Sigmoid colon (tissue), 7 donors: ENCODE data around the gene POLK. TPM values are rescaled to one million over a fixed set of nuclear protein-coding genes. Genes with fewer than 3 reads are reported as not detected.

Experiments
- DNase-seq: peaks from one replicate; pipeline ENCODE4 v3.0.0-alpha.2; 2019
- H3K27ac ChIP-seq, 4 donors: fragments of 200-600 bp; sonication (generic); one replicate each; pipeline ENCODE4 v1.5.1; 2016 to 2019; ENCODE audit warnings: mild to moderate bottlenecking in 1 of 4
- H3K27me3 ChIP-seq, 3 donors: fragments of 200-600 bp; sonication (generic); one replicate each; pipeline ENCODE4 v1.5.1; 2019; ENCODE audit warnings: mild to moderate bottlenecking in 1 of 3
- H3K36me3 ChIP-seq, 4 donors: fragments of 200-600 bp; sonication (generic); one replicate each; pipeline ENCODE4 v1.5.1; 2016 to 2019
- H3K4me1 ChIP-seq, 4 donors: fragments of 200-600 bp; sonication (generic); one replicate each; pipeline ENCODE4 v1.5.1; 2017 to 2019
- H3K4me3 ChIP-seq, 4 donors: fragments of 200-600 bp; sonication (generic); one replicate each; pipeline ENCODE4 v1.5.1; 2017 to 2019; ENCODE audit warnings: mild to moderate bottlenecking in 2 of 4, moderate library complexity in 1 of 4
- H3K9me3 ChIP-seq, 4 donors: fragments of 200-600 bp in 3 of 4; sonication (generic) in 3 of 4; one replicate each; pipeline versions ENCODE4 v1.5.1 to v1.6.1; 2013 to 2019
- EP300 ChIP-seq, 4 donors: sonication (generic); formaldehyde crosslinking; IDR thresholded peaks; one replicate each; pipeline ENCODE4 v1.6.1; 2017; ENCODE audit warnings: antibody characterized with exemption in 4 of 4
- POLR2A ChIP-seq, 2 donors: fragments of 450-650 bp; IDR thresholded peaks; one replicate each; pipeline ENCODE4 v1.6.1; 2016; ENCODE audit warnings: antibody characterized with exemption in 2 of 2, mild to moderate bottlenecking in 2 of 2, moderate library complexity in 2 of 2
- POLR2AphosphoS5 ChIP-seq, 4 donors: sonication (generic); formaldehyde crosslinking; IDR thresholded peaks; one replicate each; pipeline ENCODE4 v1.6.1; 2017; ENCODE audit warnings: antibody characterized with exemption in 4 of 4
- WGBS, 2 donors: extraction: QIAGEN DNeasy Blood & Tissue Kit; methylation state at CpG; one replicate each; pipeline ENCODE4 v1.1.7; 2013; 5-methylcytosine and 5-hydroxymethylcytosine counted together
- intact Hi-C: fragments of 100-400 bp; cut with DNase I; formaldehyde crosslinking; loops from one replicate; pipeline ENCODE4 v1.15.1; 2023
- polyA plus RNA-seq, 3 donors: library from polyadenylated mRNA; stranded (reverse); fragments of 200-250 nt; gene quantifications; one replicate each; pipeline ENCODE4 v1.2.3, GENCODE V29; 2013
- total RNA-seq, 4 donors: library from RNA; depleted of rRNA; stranded (reverse); fragments of >200 nt; gene quantifications; one replicate each; pipeline ENCODE4 v1.1.0, GENCODE V29; 2016
- TF ChIP-seq, protein P1 (sequence below), 4 experiments: fragments of 450-650 bp in 3 of 4; fragments of 200-600 bp in 1 of 4; IDR thresholded peaks; one replicate each; pipeline ENCODE4 v1.5.1; 2016 to 2019; ENCODE audit warnings: antibody characterized with exemption in 4 of 4, mild to moderate bottlenecking in 3 of 4, moderate library complexity in 2 of 4
- donor health status: healthy with polysubstance abuse.
- donor health status: Bipolar disorder and iron deficiency.
- donor health status: healthy.

The POLK gene
- total and polyA plus RNA-seq, 7 donors, result 3.9 to 48.5 (median 35.2) TPM

DNA sequence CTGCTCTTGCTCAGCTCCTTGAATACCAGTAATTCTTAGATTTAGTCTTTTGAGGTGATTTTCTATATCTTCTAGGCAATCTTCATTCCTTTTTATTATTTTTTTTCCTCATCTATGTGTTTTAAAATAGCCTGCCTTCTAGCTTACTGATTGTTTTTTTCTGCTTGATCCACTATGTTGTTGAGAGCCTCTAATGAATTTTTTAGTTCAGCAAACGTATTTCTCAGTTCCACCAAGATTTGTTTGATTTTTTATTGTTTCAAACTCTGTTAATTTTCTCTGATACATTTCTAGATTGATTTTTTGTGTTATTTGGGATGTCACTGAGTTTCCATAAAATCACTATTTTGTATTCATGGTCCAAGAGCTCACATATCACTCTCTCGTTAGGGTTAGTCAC lies 9.5 kb downstream of the POLK start:
- peaks cover 0 to 3% (median 2%) of the 10 kb centered on the region in 4 donors for H3K9me3 ChIP-seq
- peaks cover 0 to 20% (median 4%) of the 10 kb centered on the region in 4 donors for H3K4me1 ChIP-seq
- 95 to 99% methylated on average over 2 of the region's 2 CpGs for WGBS, 2 donors
- DNase-seq, result no peak
- no peak overlapping the region for H3K4me3 ChIP-seq
- no peak overlapping the region for H3K27ac ChIP-seq
- H3K27me3 ChIP-seq, result no peaks in the 10 kb centered on the region
- no peaks in the 10 kb centered on the region for H3K36me3 ChIP-seq
- TF ChIP-seq, protein P1, sequence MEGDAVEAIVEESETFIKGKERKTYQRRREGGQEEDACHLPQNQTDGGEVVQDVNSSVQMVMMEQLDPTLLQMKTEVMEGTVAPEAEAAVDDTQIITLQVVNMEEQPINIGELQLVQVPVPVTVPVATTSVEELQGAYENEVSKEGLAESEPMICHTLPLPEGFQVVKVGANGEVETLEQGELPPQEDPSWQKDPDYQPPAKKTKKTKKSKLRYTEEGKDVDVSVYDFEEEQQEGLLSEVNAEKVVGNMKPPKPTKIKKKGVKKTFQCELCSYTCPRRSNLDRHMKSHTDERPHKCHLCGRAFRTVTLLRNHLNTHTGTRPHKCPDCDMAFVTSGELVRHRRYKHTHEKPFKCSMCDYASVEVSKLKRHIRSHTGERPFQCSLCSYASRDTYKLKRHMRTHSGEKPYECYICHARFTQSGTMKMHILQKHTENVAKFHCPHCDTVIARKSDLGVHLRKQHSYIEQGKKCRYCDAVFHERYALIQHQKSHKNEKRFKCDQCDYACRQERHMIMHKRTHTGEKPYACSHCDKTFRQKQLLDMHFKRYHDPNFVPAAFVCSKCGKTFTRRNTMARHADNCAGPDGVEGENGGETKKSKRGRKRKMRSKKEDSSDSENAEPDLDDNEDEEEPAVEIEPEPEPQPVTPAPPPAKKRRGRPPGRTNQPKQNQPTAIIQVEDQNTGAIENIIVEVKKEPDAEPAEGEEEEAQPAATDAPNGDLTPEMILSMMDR (IDR thresholded peaks at IDR 0.05), result no peak
- no peak for TF ChIP-seq EP300 (IDR thresholded peaks at IDR 0.05)
- TF ChIP-seq POLR2AphosphoS5 (IDR thresholded peaks at IDR 0.05), result no peak
- TF ChIP-seq POLR2A (IDR thresholded peaks at IDR 0.05), result no peak
- intact Hi-C loops, result no loop called here

DNA sequence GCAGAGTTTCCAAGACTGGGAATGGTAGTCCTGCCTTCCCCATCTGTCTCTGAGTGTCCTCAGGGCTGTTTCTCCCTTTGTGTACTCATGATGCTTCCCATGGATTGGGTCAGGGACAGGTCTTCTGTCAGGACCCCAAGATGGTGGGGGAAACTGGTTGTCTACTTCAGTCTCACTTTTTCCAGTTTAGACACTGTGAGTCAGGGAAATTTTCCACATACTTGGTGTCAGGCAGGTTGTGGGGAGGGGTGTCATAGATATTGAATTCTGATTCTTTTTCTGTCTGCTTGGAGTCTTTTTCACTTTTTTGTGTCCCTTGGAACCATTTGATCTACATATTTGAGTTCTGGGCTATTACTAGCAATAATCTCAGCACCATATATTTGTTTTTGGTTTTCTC lies 10.3 kb downstream of the POLK start:
- DNase-seq, result no peak

DNA sequence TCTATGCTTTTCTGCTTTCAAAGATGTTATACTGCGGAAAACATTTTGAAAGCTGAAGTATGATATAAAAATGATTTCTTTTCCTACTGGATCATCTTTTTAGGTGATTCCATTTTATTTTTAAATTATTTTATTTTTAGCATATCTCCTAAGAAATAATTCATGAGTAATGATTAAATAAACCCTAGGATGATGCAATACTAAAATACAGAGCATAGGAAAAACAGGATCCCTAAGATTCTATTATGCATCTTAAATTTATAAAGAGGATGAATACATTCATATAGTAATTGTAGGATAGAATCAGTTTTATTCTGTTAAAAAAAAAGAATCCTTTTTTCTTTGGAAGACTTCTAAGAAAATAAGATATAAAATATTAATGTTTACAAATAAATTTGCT lies 10.9 kb downstream of the POLK start:
- peaks cover 0 to 3% (median 2%) of the 10 kb centered on the region in 4 donors for H3K9me3 ChIP-seq
- TF ChIP-seq POLR2AphosphoS5 (IDR thresholded peaks at IDR 0.05), result no peak
- no peak for TF ChIP-seq POLR2A (IDR thresholded peaks at IDR 0.05)
- TF ChIP-seq, protein P1 (IDR thresholded peaks at IDR 0.05), result no peak
- TF ChIP-seq EP300 (IDR thresholded peaks at IDR 0.05), result no peak
- H3K4me3 ChIP-seq, result no peak overlapping the region
- peaks cover 0 to 20% (median 4%) of the 10 kb centered on the region in 4 donors for H3K4me1 ChIP-seq
- H3K36me3 ChIP-seq, result no peaks in the 10 kb centered on the region
- no peaks in the 10 kb centered on the region for H3K27me3 ChIP-seq
- intact Hi-C loops, result no loop called here
- DNase-seq, result no peak
- no peak overlapping the region for H3K27ac ChIP-seq
- 99 to 100% methylated on average over 1 of the region's 1 CpG for WGBS, 2 donors

More for the DNA sequence above, 10.3 kb downstream of the POLK start:
- Histone ChIP-seq H3K27ac (no peak overlapping the region), H3K36me3 (no peaks in the 10 kb centered on the region), H3K4me3 (no peak overlapping the region), H3K4me1 (peaks cover 0 to 20% (median 4%) of the 10 kb centered on the region in 4 donors), H3K27me3 (no peaks in the 10 kb centered on the region), H3K9me3 (peaks cover 0 to 3% (median 2%) of the 10 kb centered on the region in 4 donors)
- TF ChIP-seq POLR2A (IDR thresholded peaks at IDR 0.05) (no peak), POLR2AphosphoS5 (IDR thresholded peaks at IDR 0.05) (no peak)
- intact Hi-C loops, result no loop called here

DNA sequence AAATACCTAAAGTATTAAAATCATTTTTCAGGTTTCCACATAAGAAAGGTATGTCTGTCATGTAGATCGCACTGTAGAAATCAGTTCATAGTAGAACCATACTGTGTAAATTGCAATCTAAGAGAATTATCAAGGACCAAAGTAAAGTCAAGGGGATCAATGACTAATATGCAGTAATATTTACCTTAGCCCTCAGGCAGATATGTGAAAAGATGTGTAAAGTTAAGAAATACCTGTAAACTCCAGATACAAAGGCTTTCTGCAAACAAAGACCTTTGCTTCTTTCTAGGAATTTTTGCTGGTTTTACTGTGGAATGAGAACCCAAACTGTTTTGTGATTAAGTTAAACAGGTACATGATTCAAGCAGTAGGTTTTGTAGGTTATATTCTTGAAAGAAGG lies 11.6 kb downstream of the POLK start:
- no peaks in the 10 kb centered on the region for H3K27me3 ChIP-seq
- H3K27ac ChIP-seq, result no peak overlapping the region
- WGBS, 2 donors, result 97 to 100% methylated on average over 1 of the region's 1 CpG
- no peaks in the 10 kb centered on the region for H3K36me3 ChIP-seq
- no peak for DNase-seq
- peaks cover 0 to 3% (median 2%) of the 10 kb centered on the region in 4 donors for H3K9me3 ChIP-seq
- H3K4me3 ChIP-seq, result no peak overlapping the region
- peaks cover 0 to 20% (median 4%) of the 10 kb centered on the region in 4 donors for H3K4me1 ChIP-seq
- intact Hi-C loops, result no loop called here
- TF ChIP-seq, protein P1 (IDR thresholded peaks at IDR 0.05), result no peak
- TF ChIP-seq EP300 (IDR thresholded peaks at IDR 0.05), result no peak
- TF ChIP-seq POLR2AphosphoS5 (IDR thresholded peaks at IDR 0.05), result no peak
- TF ChIP-seq POLR2A (IDR thresholded peaks at IDR 0.05), result no peak

DNA sequence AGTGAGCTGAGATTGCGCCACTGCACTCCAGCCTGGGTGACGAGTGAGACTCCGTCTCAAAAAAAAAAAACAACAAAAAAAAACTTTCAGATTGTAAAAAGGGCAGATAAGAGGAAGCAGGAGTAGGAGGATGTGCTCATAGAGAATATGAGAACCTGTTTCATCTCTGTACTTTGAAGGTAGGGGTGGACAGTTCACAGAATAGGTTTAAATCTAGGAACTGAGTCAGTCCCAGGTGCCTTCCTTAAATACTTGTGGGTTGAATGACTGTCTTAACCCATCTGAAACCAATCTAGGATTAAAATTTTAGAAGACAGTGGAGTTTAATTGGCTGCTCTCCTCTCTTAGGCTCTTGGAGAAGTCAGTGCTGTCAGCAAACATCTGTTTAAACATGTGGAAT lies 12.4 kb downstream of the POLK start:
- no peak for DNase-seq
- H3K36me3 ChIP-seq, result no peaks in the 10 kb centered on the region
- H3K27me3 ChIP-seq, result no peaks in the 10 kb centered on the region
- H3K4me1 ChIP-seq, result peaks cover 0 to 20% (median 4%) of the 10 kb centered on the region in 4 donors
- intact Hi-C loops, result no loop called here
- 64 to 89% methylated on average over 3 of the region's 3 CpGs for WGBS, 2 donors
- H3K9me3 ChIP-seq, result peaks cover 0 to 3% (median 2%) of the 10 kb centered on the region in 4 donors
- H3K4me3 ChIP-seq, result no peak overlapping the region
- no peak for TF ChIP-seq POLR2A (IDR thresholded peaks at IDR 0.05)
- TF ChIP-seq, protein P1 (IDR thresholded peaks at IDR 0.05), result no peak
- H3K27ac ChIP-seq, result no peak overlapping the region
